NOMO-1 treated with DMSO at 0.1 percent for 48 hours (cell line): ENCODE data around the gene PIGS.
A peak's percentile ranks its signal among the peaks of the same experiment; 100 is the strongest.

Experiments used
- DNase-seq: peaks from one replicate; lab custom pipeline; 2025; ENCODE audit not compliant: unreplicated experiment; lab: John Stamatoyannopoulos, UW

PIGS gene

GRCh38 chr17:28551421-28552175, 19.7 kb downstream of the PIGS start:
- no peak for DNase-seq

- no peak for DNase-seq
These were observed 20.5 kb downstream of the PIGS start for GRCh38 chr17:28550858-28551257.

- DNase-seq = peak; percentile 52
These were observed 21.8 kb downstream of the PIGS start for GRCh38 chr17:28549236-28550132.

GRCh38 chr17:28548417-28549130, 22.8 kb downstream of the PIGS start:
- DNase-seq = no peak

GRCh38 chr17:28547623-28548416, 23.5 kb downstream of the PIGS start:
- peak; percentile 96 for DNase-seq

- no peak for DNase-seq
These were observed 24.2 kb downstream of the PIGS start for GRCh38 chr17:28547096-28547622.

- DNase-seq = no peak
These were observed 25.4 kb downstream of the PIGS start for GRCh38 chr17:28545787-28546415.

GRCh38 chr17:28545141-28545503, 26.2 kb downstream of the PIGS start:
- no peak for DNase-seq

GRCh38 chr17:28544402-28545140, 26.8 kb downstream of the PIGS start:
- no peak for DNase-seq

- DNase-seq = no peak
These were observed 29.9 kb downstream of the PIGS start for GRCh38 chr17:28541439-28541838.

- no peak for DNase-seq
These were observed 31.1 kb downstream of the PIGS start for GRCh38 chr17:28540231-28540630.

GRCh38 chr17:28538296-28538895, 32.9 kb downstream of the PIGS start:
- no peak for DNase-seq

- DNase-seq = no peak
These were observed 34.1 kb downstream of the PIGS start for GRCh38 chr17:28537219-28537610.

GRCh38 chr17:28536532-28537218, 34.6 kb downstream of the PIGS start:
- no peak for DNase-seq

- no peak for DNase-seq
These were observed 36.5 kb downstream of the PIGS start for GRCh38 chr17:28534740-28535375.

GRCh38 chr17:28533091-28533807, 38.1 kb downstream of the PIGS start:
- DNase-seq = no peak
